HT1080 (cell line): ENCODE results near the gene SLC6A17. TPM values are rescaled to one million over a fixed set of nuclear protein-coding genes. Genes with fewer than 3 reads are reported as not detected.
A peak's percentile ranks its signal among the peaks of the same experiment; 100 is the strongest.

Experiments
- DNase-seq: peaks from one replicate; pipeline ENCODE4 v3.0.0-alpha.2; 2015; ENCODE audit warnings: low read depth
- total RNA-seq: library from RNA; depleted of rRNA; stranded (reverse); fragments of >200 nt; shearing (Covaris generic); gene quantifications from 2 replicates; pipeline ENCODE4 v1.2.3, GENCODE V29; 2014

The SLC6A17 gene
- total RNA-seq, 1 experiment from 2014 or later, result not detected

- DNase-seq, result no peak
These were observed 51.0 kb downstream of the SLC6A17 start for GRCh38 chr1:110201157-110201825.

DNA sequence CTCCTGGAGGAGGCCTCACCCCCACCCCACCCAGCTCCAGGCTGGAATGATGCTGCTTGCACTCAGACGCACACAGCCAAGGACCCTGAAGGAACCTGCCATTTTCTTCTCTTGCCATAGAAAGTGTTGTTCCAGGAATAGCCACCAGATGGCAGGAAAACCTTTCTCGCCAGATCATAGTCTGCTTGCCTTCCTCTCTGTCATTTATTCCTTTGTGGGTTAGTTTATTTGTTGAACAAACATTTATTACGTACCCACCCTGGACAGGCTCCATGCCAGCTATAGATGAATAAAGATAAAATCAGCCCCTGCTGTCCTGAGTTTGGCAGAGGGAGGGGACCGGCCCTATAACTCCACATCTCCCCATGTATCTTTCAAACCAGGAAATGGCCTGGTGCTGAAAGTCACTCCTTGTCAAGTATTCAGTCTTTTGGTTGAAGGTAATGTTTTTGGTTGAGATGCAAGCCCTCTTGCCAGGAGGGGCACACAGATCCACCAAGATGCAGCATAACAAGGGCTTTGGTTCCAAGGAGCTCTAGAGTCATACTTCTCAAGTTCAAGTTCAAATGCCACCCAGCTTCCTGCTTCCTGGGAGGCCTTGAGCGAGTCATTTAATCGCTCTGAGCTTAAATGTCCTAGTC lies 52.8 kb downstream of the SLC6A17 start:
- DNase-seq, result peak; percentile 60

- no peak for DNase-seq
These were observed 54.9 kb downstream of the SLC6A17 start for GRCh38 chr1:110205156-110205555.

DNA sequence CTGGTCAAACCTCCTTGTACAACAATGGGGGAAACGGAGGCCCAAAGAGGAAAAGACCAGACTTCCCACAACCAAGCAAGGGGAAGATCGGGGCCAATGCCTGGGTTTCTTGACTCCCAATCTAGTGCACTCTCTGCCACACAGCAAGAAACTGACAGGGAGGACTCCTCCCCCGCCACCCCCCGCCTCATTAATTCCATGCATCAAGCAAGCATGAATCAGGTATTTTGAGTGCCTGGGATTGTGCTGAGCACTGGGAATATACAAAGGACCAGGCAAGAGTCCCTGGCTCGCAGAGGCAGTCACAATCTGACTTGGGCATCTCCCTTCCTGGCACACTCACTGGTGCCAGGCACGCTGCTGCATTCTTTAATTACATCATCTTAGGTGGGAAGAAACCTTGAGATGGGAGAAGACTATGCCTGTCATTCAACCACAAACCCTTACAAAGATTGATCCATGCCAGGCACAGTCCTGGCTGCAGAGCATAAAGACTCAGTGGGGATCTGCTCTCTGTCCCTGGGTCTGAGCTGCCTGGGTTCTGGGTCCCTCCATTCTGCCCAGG lies 55.4 kb downstream of the SLC6A17 start:
- no peak for DNase-seq

DNA sequence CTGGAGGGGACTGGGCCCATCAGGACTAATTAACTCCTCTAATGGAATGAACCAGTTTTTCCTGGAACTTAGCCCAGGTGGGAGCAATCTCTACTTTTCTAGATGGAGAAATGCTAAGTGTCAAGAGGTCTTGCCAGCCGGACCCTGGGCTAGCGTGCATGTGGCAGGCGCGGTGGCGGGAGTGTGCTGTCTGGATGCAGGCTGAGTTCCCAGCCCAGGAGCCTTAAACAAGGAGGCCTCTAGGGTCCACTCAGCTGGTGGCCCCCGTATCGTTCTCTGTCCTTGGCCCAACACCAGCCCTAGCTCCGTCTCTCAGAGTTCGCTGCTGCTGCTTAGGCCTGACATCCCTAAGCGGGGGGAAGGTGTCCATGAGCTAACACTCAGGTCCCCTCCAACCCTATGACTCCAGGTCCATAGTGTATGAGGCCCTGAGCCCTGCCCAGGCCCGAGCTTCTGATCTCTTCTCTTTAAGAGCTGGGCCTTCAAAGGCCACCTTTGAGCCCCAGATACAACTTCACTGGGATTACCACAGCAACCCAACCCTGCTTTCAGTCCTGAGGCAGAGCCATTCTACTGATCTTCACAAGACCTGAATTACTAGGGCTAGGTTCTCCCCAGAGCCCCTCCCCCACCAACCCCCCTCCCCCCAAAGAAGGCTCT lies 56.1 kb downstream of the SLC6A17 start:
- DNase-seq, result no peak

DNA sequence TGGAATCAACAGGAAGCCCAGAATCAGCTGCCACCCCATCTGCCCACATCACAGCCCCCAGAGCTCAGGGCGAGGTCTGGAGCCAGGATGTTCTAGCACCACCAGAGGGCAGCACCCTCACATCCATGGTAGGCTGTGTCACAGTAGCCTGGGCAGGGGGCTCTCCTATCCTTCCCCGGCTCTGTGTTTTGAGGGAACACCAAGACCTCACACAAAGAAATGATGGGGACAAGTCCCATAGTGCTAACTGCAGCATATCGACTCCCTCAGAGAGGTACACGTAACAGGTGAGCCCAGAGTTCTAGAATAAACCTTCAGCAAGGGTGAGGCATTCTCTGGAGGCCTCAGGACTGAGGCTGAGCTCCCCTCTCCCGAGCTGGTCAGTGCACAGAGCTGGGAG lies 57.5 kb downstream of the SLC6A17 start:
- no peak for DNase-seq

DNA sequence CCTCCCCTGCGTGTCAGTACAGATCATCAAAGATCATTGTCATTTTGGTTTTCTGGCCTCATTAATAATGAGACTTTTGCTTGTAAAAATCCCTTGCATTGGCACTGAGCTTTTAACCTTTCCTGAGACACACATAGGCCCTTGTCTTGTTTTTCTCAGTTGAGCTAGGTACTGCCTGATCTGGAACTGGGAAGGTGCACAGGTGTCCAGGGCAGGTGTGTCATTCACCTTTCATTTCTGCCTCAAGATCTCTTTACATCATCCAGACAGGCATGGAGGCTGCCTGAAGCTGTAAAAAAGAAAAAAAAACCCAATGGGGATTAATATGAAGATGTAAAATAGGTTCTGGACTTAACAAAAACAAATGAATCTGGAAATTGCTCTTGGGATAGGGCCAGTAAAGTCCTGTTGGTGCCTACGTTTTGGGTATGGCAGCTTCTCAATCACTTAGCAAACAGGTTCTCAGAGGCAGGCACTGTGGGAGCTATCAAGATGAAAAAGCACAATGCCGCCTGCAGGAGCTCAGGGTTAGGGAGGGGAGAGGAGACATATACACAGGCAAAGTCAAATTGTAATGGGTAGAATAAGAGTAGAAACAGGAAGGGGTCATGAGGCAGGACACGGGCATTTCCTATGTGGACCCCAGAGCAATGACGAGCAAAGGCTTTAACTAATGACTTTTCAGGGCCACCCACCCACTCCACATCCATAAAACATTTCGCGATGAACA lies 58.8 kb downstream of the SLC6A17 start:
- DNase-seq, result no peak

- DNase-seq, result peak; percentile 64
These were observed 59.7 kb downstream of the SLC6A17 start, which contains the start of gene KCNC4 for GRCh38 chr1:110209715-110210603. TSS of gene KCNC4 (plus strand) at chr1:110210314. CDS start at chr1:110211500, 1,186 bp downstream.

GRCh38 chr1:110210604-110211495 lies 60.6 kb downstream of the SLC6A17 start:
- no peak for DNase-seq

DNA sequence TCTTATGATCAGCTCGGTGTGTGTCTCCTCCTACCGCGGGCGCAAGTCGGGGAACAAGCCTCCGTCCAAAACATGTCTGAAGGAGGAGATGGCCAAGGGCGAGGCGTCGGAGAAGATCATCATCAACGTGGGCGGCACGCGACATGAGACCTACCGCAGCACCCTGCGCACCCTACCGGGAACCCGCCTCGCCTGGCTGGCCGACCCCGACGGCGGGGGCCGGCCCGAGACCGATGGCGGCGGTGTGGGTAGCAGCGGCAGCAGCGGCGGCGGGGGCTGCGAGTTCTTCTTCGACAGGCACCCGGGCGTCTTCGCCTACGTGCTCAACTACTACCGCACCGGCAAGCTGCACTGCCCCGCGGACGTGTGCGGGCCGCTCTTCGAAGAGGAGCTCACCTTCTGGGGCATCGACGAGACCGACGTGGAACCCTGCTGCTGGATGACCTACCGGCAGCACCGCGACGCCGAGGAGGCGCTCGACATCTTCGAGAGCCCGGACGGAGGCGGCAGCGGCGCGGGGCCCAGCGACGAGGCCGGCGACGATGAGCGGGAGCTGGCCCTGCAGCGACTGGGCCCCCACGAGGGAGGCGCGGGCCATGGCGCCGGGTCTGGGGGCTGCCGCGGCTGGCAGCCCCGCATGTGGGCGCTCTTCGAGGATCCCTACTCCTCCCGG lies 61.3 kb downstream of the SLC6A17 start:
- no peak for DNase-seq

GRCh38 chr1:110212169-110213142 lies 62.2 kb downstream of the SLC6A17 start:
- no peak for DNase-seq

DNA sequence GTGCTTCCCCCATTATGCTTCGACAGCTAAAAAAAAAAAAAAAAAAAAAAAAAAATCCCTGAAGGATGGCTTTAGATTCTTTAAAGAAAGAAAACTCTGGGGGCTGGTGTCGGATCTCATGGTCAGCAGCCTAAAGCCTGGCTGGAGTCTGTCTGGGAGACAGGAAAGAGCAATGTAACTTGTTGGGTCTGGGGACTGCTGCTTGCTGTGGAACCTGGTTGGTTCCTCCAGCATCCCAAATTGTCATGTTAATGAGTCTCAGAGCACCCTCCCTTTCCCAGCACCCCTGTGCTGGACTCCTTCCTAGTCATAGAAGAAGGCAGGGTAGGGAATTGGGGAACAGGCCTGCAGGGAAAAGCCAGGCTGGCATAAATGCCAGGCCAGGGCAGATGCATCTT lies 62.8 kb downstream of the SLC6A17 start:
- DNase-seq, result no peak

DNA sequence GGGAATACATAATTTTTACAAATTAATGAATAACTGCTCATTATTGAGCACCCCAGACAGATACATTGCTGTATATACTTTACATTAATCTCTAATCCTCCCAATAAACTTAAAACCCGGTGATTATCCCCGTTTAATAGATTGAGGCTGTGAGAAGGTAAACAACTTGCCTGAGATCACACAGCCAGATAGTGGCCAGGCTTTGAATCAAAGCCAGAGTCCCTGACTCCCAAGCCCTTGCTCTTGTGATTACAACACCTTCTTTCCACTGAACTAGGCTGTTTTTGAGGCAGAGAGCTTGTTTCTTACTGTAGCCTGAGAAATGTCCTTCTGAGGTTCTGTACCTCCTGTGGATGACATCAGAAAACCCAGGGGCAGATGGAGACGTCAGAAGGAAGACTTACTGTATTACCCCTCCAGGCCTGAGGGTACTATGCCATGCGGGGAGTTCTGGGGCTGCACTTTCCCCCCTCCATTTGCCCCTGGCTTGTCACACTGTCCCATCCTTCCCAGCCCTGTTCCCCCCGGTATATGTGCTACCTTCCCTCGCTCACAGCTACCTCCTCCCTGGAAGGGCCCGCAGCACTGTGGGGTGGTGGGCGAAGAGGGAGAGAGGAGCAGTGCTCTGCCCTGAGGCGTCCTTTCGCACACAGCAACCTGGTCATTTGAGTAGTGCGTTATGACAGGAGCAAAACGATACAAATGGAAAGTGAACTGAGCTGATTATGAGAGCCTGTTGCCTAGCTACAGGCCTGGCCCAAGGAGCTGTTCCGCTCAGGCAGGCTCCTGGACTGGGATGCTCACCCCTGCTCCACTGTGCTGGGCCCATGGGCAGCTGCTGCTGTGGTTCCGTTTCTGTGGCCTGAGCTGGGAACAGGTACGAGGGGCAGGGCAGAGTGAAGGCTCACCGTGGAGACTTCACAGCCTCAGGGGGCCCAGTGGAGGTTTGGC lies 64.4 kb downstream of the SLC6A17 start:
- no peak for DNase-seq

GRCh38 chr1:110215621-110216515 lies 65.6 kb downstream of the SLC6A17 start:
- no peak for DNase-seq

DNA sequence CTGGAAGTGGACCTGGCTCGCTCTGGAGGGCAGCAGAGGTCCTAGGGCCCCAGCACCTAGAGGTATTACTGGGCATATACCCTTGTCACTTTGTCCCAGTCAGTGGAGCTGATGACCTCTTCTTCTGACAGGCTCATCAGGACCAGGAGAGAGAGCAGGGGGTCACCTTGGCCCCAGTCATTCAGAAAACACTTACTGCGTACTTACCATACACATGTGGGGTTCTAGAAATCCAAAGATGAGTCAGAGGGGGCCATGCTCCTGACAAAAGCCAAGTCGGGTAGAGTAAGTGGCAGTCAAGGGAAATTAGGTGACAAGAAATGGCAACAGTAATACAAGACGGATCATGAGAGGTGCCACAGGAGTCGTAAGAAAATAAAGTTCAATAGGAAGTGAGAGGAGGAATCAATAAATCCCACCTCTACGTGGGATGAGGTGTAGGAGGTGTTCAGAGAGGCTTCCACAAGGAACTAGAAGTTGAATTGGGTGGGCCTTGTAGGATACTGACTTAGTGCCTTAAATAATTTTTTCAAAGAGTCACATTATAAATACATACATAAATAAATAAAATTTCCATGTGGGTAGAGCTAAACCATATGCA lies 66.7 kb downstream of the SLC6A17 start:
- no peak for DNase-seq
